HepG2 (cell line): ENCODE results near the gene IWS1. TPM values are rescaled to one million over a fixed set of nuclear protein-coding genes. Genes with fewer than 3 reads are reported as not detected.

Experiments
- ATRX ChIP-seq: sonication (generic); formaldehyde crosslinking; IDR thresholded peaks from 2 replicates; pipeline ENCODE4 v1.4.0; 2020; ENCODE audit warnings: missing genetic modification reagents, borderline replicate concordance
- ETS1 ChIP-seq: sonication (generic); formaldehyde crosslinking; IDR thresholded peaks from 2 replicates; pipeline ENCODE4 v1.4.0; 2020; ENCODE audit warnings: missing genetic modification reagents
- GRHL1 ChIP-seq: sonication (generic); formaldehyde crosslinking; conservative IDR thresholded peaks from 2 replicates; pipeline ENCODE4 v1.8.0; 2022; ENCODE audit warnings: missing genetic modification reagents
- HIC2 ChIP-seq: sonication (generic); formaldehyde crosslinking; IDR thresholded peaks from 2 replicates; pipeline ENCODE4 v1.9.0; 2022; ENCODE audit warnings: low read depth, missing genetic modification reagents
- HNRNPL ChIP-seq: fragments of 200-400 bp; formaldehyde crosslinking; IDR thresholded peaks from 2 replicates; pipeline ENCODE4 v1.6.1; 2017; ENCODE audit warnings: mild to moderate bottlenecking, low read depth, low read length
- KDM3A ChIP-seq: IDR thresholded peaks from 2 replicates; pipeline ENCODE4 v1.6.1; 2018; ENCODE audit warnings: low read depth, missing compliant biosample characterization
- MED1 ChIP-seq: sonication (generic); formaldehyde crosslinking; IDR thresholded peaks from 2 replicates; pipeline ENCODE4 v1.4.0; 2020; ENCODE audit warnings: missing genetic modification reagents
- MXD1 ChIP-seq: sonication (generic); formaldehyde crosslinking; IDR thresholded peaks from 2 replicates; pipeline ENCODE4 v1.4.0; 2020; ENCODE audit warnings: mild to moderate bottlenecking, missing genetic modification reagents
- PREB ChIP-seq: sonication (generic); formaldehyde crosslinking; IDR thresholded peaks from 2 replicates; pipeline ENCODE4 v1.4.0; 2020; ENCODE audit warnings: missing genetic modification reagents
- SMAD3 ChIP-seq: sonication (generic); formaldehyde crosslinking; IDR thresholded peaks from 2 replicates; pipeline ENCODE4 v1.4.0; 2020; ENCODE audit warnings: missing genetic modification reagents
- SRSF4 ChIP-seq: fragments of 200-400 bp; formaldehyde crosslinking; IDR thresholded peaks from one replicate; pipeline ENCODE4 v1.6.1; 2018; ENCODE audit warnings: mild to moderate bottlenecking, low read depth, low read length, moderate library complexity; ENCODE audit not compliant: poor library complexity, severe bottlenecking
- XBP1 ChIP-seq: sonication (generic); formaldehyde crosslinking; IDR thresholded peaks from 2 replicates; pipeline ENCODE4 v1.5.0; 2020; ENCODE audit warnings: missing genetic modification reagents
- ZBTB44 ChIP-seq: sonication (generic); formaldehyde crosslinking; IDR thresholded peaks from 2 replicates; pipeline ENCODE4 v1.4.0; 2020; ENCODE audit warnings: missing genetic modification reagents
- ZNF12 ChIP-seq: sonication (generic); formaldehyde crosslinking; IDR thresholded peaks from 2 replicates; pipeline ENCODE4 v1.5.0; 2020; ENCODE audit warnings: missing genetic modification reagents
- ZNF296 ChIP-seq: sonication (generic); formaldehyde crosslinking; conservative IDR thresholded peaks from 2 replicates; pipeline ENCODE4 v1.5.0; 2020; ENCODE audit warnings: mild to moderate bottlenecking, missing genetic modification reagents
- ZNF446 ChIP-seq: sonication (generic); formaldehyde crosslinking; IDR thresholded peaks from 2 replicates; pipeline ENCODE4 v1.5.0; 2020; ENCODE audit warnings: mild to moderate bottlenecking, missing genetic modification reagents
- ZNF607 ChIP-seq: sonication (generic); formaldehyde crosslinking; IDR thresholded peaks from 2 replicates; pipeline ENCODE4 v1.5.1; 2020; ENCODE audit warnings: missing genetic modification reagents, mild to moderate bottlenecking, borderline replicate concordance
- polyA plus RNA-seq, 8 experiments: library from polyadenylated mRNA; depleted of rRNA in 3 of 8; stranded (reverse) in 7 of 8; unstranded in 1 of 8; fragments of >200 nt; fragmentation: Illumina TruSeq in 4 of 8; extraction: Trizol in 4 of 8; gene quantifications; 2 replicates each; pipeline versions ENCODE4 v1.2.1 to v1.2.3, GENCODE V29; 2011 to 2016; ENCODE audit warnings: low read depth in 4 of 8, missing spikeins in 1 of 8, mixed read lengths in 1 of 8; ENCODE audit not compliant: insufficient read depth in 1 of 8
- total RNA-seq, 5 experiments: library from RNA; depleted of rRNA; stranded (reverse); fragments of >200 nt; fragmentation: Illumina TruSeq; extraction: Trizol; gene quantifications; 2 replicates each; pipeline ENCODE4 v1.2.3, GENCODE V29; 2016; ENCODE audit warnings: low read depth in 1 of 5

Gene IWS1
- total and polyA plus RNA-seq, 2 of the 13 experiments (the other 11 are each of a cell fraction or from before 2014, with no cell fraction given), result 28.9 to 62.3 TPM

GRCh38 chr2:127437781-127438726 lies 88.2 kb downstream of the IWS1 start (continued):
- no peak; the same call in 1 of the 2 replicates for TF ChIP-seq ZBTB44
- TF ChIP-seq ATRX, result no peak
- TF ChIP-seq PREB (CRISPR knock-in tag), result no peak
- TF ChIP-seq MXD1 (CRISPR knock-in tag), result peak; percentile 31; the same call in 1 of the 2 replicates
- peak; percentile 86; the same call in 1 of the 2 replicates for TF ChIP-seq KDM3A
- TF ChIP-seq XBP1 (CRISPR knock-in tag), result no peak
- peak; percentile 75 for TF ChIP-seq ZNF12 (CRISPR knock-in tag)
- TF ChIP-seq ZNF446, result no peak
- no peak; the same call in 1 of the 2 replicates for TF ChIP-seq ZNF296
- peak; percentile 88; the same call in 1 of the 2 replicates for TF ChIP-seq HIC2 (CRISPR knock-in tag)
- no peak for TF ChIP-seq GRHL1 (CRISPR knock-in tag)
- peak; percentile 96 for TF ChIP-seq MED1 (CRISPR knock-in tag)
- TF ChIP-seq HNRNPL, result peak; percentile 93
- TF ChIP-seq SMAD3, result peak; percentile 72; the same call in 1 of the 2 replicates
- no peak for TF ChIP-seq ETS1 (CRISPR knock-in tag)
- TF ChIP-seq SRSF4, result no peak
- peak; percentile 96 for TF ChIP-seq ZNF607
